ENCODE data around the gene BMAL2. TPM values are rescaled to one million over a fixed set of nuclear protein-coding genes. Genes with fewer than 3 reads are reported as not detected.

Gene BMAL2
- total and polyA plus RNA-seq, 2 of the 13 experiments (the other 11 are each of a cell fraction or from before 2014, with no cell fraction given): 4.8 to 27.4 TPM

GRCh38 chr12:27316947-27317346, 15.7 kb upstream of the BMAL2 start:
- intact Hi-C loops (cut with micrococcal nuclease; ENCODE audit: unreplicated experiment): no loop called here
- H3K36me3 ChIP-seq (replicated peaks in 1 of 2; ENCODE audit: control insufficient read depth in 1 of 2, insufficient read depth in 2 of 2, low read length in 2 of 2): peaks cover 1 to 10% of the 10 kb centered on the region in 2 experiments; a peak in 4 of 5 replicates
- H3K27me3 ChIP-seq (ENCODE audit: control insufficient read depth in 1 of 2, insufficient read depth in 2 of 2, low read length in 2 of 2): no peaks in the 10 kb centered on the region; a peak in 1 of 5 replicates
- no peak overlapping the region for H3K4me2 ChIP-seq (ENCODE audit: low read depth, low read length)
- 95% methylated on average over 1 of the region's 1 CpG for WGBS (ENCODE audit: low lambda C conversion rate)
- in situ Hi-C loops (cut with HindIII; ENCODE audit: extremely low pct_ligation_motif_present, low pct_unique_long_range_greater_than_20kb): no loop called here
- H3K4me1 ChIP-seq (ENCODE audit: insufficient read depth, low read length): no peaks in the 10 kb centered on the region
- FAIRE-seq (no peak), ATAC-seq (no peak), DNase-seq (ENCODE audit: low spot score) (no peak)
- no peak overlapping the region for H3K9ac ChIP-seq (ENCODE audit: insufficient read depth, low read depth, low read length)
- CTCF ChIA-PET (ENCODE audit: low intra/inter-chr PET ratio, low total read pairs): no interaction called here
- no peaks in the 10 kb centered on the region for H4K20me1 ChIP-seq (ENCODE audit: insufficient read depth, low read length)
- no TSS peak for BruUV-seq (replicated peaks)
- TF ChIP-seq BRD4 (CRISPR knock-in tag; IDR thresholded peaks at IDR 0.05): no peak
- no peak for TF ChIP-seq ZNF510 (CRISPR knock-in tag; IDR thresholded peaks at IDR 0.05; ENCODE audit: low read depth)
- TF ChIP-seq NR1H2 (CRISPR knock-in tag; IDR thresholded peaks at IDR 0.05; ENCODE audit: borderline replicate concordance, low read depth): no peak
- no peak for TF ChIP-seq ELF4 (CRISPR knock-in tag; IDR thresholded peaks at IDR 0.05; ENCODE audit: borderline replicate concordance)
- TF ChIP-seq, protein P1, sequence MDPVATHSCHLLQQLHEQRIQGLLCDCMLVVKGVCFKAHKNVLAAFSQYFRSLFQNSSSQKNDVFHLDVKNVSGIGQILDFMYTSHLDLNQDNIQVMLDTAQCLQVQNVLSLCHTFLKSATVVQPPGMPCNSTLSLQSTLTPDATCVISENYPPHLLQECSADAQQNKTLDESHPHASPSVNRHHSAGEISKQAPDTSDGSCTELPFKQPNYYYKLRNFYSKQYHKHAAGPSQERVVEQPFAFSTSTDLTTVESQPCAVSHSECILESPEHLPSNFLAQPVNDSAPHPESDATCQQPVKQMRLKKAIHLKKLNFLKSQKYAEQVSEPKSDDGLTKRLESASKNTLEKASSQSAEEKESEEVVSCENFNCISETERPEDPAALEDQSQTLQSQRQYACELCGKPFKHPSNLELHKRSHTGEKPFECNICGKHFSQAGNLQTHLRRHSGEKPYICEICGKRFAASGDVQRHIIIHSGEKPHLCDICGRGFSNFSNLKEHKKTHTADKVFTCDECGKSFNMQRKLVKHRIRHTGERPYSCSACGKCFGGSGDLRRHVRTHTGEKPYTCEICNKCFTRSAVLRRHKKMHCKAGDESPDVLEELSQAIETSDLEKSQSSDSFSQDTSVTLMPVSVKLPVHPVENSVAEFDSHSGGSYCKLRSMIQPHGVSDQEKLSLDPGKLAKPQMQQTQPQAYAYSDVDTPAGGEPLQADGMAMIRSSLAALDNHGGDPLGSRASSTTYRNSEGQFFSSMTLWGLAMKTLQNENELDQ (CRISPR knock-in tag; IDR thresholded peaks at IDR 0.05; ENCODE audit: borderline replicate concordance): no peak
- TF ChIP-seq HNRNPL (IDR thresholded peaks at IDR 0.05; ENCODE audit: low read depth, low read length): no peak
- TF ChIP-seq BRCA1 (CRISPR knock-in tag; IDR thresholded peaks at IDR 0.05): no peak
- no peak for TF ChIP-seq SETDB1 (CRISPR knock-in tag; IDR thresholded peaks at IDR 0.05; ENCODE audit: borderline replicate concordance)
- no peak for TF ChIP-seq LCORL (IDR thresholded peaks at IDR 0.05)
- no peak for TF ChIP-seq LCORL (CRISPR knock-in tag; IDR thresholded peaks at IDR 0.05)
- TF ChIP-seq AKAP8 (CRISPR knock-in tag; IDR thresholded peaks at IDR 0.05): no peak
- TF ChIP-seq SMAD9 (CRISPR knock-in tag; IDR thresholded peaks at IDR 0.05): no peak
- no peak for TF ChIP-seq GLI4 (CRISPR knock-in tag; IDR thresholded peaks at IDR 0.05; ENCODE audit: borderline replicate concordance)
- H3K4me3 ChIP-seq (replicated peaks in 1 of 3; ENCODE audit: insufficient read depth in 1 of 3, low read depth in 2 of 3, low read length in 3 of 3): no peak overlapping the region
- no peak overlapping the region for H2AFZ ChIP-seq (ENCODE audit: low read length)
- H3K9me3 ChIP-seq (ENCODE audit: low read length): no peaks in the 10 kb centered on the region
- POLR2A ChIA-PET: no interaction called here
- no peaks in the 10 kb centered on the region for H3K79me2 ChIP-seq (ENCODE audit: insufficient read depth, low read length)
- no peak overlapping the region for H3K27ac ChIP-seq (ENCODE audit: extremely low read length, insufficient read depth, low read length)
